DND-41 (cell line): ENCODE results near the gene LTB.

Source experiments
- CTCF ChIP-seq: IDR thresholded peaks from 2 replicates; pipeline ENCODE4 v1.5.1; 2012; ENCODE audit warnings: borderline replicate concordance, low read length, moderate library complexity, mild to moderate bottlenecking; ENCODE audit not compliant: poor library complexity, severe bottlenecking; ENCODE audit errors: extremely low read depth
- EZH2 ChIP-seq: IDR thresholded peaks from 3 replicates; pipeline ENCODE4 v1.6.1; 2012; ENCODE audit warnings: borderline replicate concordance, low read depth, mild to moderate bottlenecking, moderate library complexity, low read length, inconsistent platforms; ENCODE audit not compliant: severe bottlenecking

- TF ChIP-seq CTCF, result no peak
- TF ChIP-seq EZH2, result no peak
These were observed 47.6 kb downstream of the LTB start for GRCh38 chr6:31534521-31535040.
